IPS-20b (cell line): ENCODE data around the gene AP1G2.
"Not testable (repeated sequence)": the region's sequence is repeated elsewhere in the genome, so short reads cannot be mapped to it uniquely, and the experiment has no call there.

Experiments used
- H3K27ac ChIP-seq: one replicate; pipeline ENCODE4 v1.5.1; 2013; ENCODE audit warnings: low read length
- H3K27me3 ChIP-seq: 2 replicates; pipeline ENCODE4 v1.6.1; 2013; ENCODE audit warnings: mild to moderate bottlenecking, low read length, inconsistent platforms; ENCODE audit not compliant: insufficient read depth
- H3K36me3 ChIP-seq: 2 replicates; pipeline ENCODE4 v1.6.1; 2013; ENCODE audit warnings: low read depth, mild to moderate bottlenecking, inconsistent platforms, low read length, moderate library complexity; ENCODE audit not compliant: insufficient read depth
- H3K4me1 ChIP-seq: 2 replicates; pipeline ENCODE4 v1.6.1; 2013; ENCODE audit warnings: mild to moderate bottlenecking, control low read depth, inconsistent platforms, low read length, moderate library complexity; ENCODE audit not compliant: insufficient read depth
- H3K4me3 ChIP-seq: 2 replicates; pipeline ENCODE4 v1.5.1; 2013; ENCODE audit warnings: mild to moderate bottlenecking, low read length, inconsistent platforms
- H3K9ac ChIP-seq: 2 replicates; pipeline ENCODE4 v1.6.1; 2013; ENCODE audit warnings: low read depth, mild to moderate bottlenecking, inconsistent platforms, low read length, moderate library complexity
- H3K9me3 ChIP-seq: 2 replicates; pipeline ENCODE4 v1.6.1; 2013; ENCODE audit warnings: mild to moderate bottlenecking, low read depth, low read length, inconsistent platforms; ENCODE audit not compliant: insufficient read depth

The AP1G2 gene

GRCh38 chr14:23608454-23608853, 40.9 kb upstream of the AP1G2 start:
- Histone ChIP-seq H3K36me3 (no peaks in the 10 kb centered on the region), H3K9me3 (no peaks in the 10 kb centered on the region), H3K4me3 (no peak overlapping the region), H3K9ac (no peak overlapping the region), H3K27me3 (no peaks in the 10 kb centered on the region), H3K27ac (no peak overlapping the region), H3K4me1 (no peaks in the 10 kb centered on the region)

DNA sequence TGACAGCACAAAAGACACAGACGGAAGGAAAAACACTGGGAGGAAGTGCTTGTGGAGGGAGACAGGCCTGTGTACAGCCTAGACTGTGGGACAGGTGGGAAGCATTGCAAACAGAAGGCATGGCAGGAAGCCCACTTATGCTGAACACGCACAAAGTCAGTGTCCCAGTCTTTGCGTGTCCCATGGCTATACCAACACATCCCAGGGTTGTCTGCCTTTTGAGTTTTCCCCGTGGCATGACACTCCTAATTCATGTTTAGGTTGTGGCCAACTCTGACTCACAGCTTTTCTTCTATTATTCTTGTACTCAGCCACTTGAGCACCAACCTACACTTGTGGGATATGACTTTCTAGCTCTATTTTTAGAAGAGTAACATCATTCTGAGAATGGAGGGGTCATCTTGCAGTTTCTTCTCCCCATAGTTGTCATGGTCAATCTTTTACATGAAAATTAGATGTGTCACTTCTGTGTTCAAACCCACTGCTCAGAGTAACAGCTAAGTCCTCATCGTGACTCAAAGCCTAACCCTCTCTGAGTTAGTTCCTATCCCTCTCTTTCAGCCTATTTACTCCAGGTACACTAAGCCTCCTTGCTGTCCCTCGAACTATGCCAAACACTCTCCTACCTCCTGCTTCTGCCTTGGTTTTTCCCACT, 38.5 kb upstream of the AP1G2 start:
- H3K4me1 ChIP-seq = no peaks in the 10 kb centered on the region
- H3K27me3 ChIP-seq = no peaks in the 10 kb centered on the region
- H3K4me3 ChIP-seq = no peak overlapping the region
- H3K9ac ChIP-seq = no peak overlapping the region
- H3K27ac ChIP-seq = no peak overlapping the region
- no peaks in the 10 kb centered on the region for H3K9me3 ChIP-seq
- no peaks in the 10 kb centered on the region for H3K36me3 ChIP-seq

DNA sequence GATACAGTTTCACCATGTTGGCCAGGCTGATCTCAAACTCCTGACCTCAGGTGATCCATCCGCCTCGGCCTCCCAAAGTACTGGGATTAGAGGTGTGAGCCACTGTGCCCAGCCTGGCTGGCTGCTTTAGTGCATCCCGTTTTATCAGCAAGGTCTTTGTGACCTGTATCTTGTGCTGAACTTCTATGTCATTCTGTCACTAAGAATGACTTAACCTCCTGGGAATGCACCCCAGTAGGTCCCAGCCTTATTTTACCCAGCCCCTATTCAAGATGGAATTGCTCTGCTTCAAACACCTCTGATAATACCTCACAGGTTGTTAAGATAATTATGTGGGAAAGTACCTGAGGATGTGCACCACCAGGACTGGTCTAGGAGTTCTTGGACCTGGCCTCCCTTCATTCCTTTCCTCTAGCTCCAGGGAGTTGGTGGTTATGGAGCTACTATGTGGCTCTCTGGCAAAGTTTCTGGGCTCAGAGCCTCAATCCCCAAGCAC, 37.1 kb upstream of the AP1G2 start:
- Histone ChIP-seq H3K4me3 (no peak overlapping the region), H3K27ac (no peak overlapping the region), H3K4me1 (no peaks in the 10 kb centered on the region), H3K36me3 (no peaks in the 10 kb centered on the region), H3K9ac (no peak overlapping the region), H3K27me3 (no peaks in the 10 kb centered on the region), H3K9me3 (no peaks in the 10 kb centered on the region)

DNA sequence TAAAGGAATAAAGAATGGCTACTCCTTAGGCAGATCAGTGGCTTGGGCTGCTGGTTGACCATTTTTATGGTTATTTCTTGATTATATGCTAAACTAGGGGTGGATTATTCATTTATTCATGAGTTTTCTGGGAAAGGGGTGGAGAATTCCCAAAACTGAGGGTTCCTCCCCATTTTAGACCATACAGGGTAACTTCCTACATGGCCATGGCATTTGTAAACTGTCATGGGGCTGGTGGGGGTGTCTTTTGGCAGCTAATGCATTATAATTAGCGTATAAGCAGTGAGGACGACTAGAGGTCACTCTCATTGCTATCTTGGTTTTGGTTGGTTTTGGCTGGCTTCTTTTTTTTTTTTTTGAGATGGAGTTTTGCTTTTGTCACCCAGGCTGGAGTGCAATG, 36.6 kb upstream of the AP1G2 start:
- Histone ChIP-seq H3K36me3 (no peaks in the 10 kb centered on the region), H3K27ac (no peak overlapping the region), H3K27me3 (no peaks in the 10 kb centered on the region), H3K4me1 (no peaks in the 10 kb centered on the region), H3K4me3 (no peak overlapping the region), H3K9me3 (no peaks in the 10 kb centered on the region), H3K9ac (no peak overlapping the region)

DNA sequence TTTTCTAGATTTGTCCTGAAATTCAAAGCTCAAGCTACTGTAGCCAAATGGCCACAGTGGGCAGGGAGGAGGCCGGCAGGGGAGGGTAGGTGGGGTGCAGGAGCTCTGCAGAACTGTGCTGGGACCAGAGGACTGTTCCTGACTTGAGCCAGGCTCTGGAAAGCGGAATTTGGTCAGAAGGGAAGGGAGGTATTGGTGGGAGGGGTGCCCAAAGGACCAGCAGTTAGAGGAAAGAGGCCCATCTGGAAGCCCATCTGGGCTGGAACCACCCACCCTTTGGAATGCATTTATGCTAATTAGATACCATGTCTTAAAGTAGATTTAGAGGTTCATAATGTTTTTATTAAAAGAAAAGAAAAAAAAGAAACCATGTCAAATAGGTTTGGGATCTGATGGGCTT, 35.5 kb upstream of the AP1G2 start:
- no peaks in the 10 kb centered on the region for H3K9me3 ChIP-seq
- H3K36me3 ChIP-seq = no peaks in the 10 kb centered on the region
- no peaks in the 10 kb centered on the region for H3K27me3 ChIP-seq
- no peak overlapping the region for H3K9ac ChIP-seq
- H3K27ac ChIP-seq = no peak overlapping the region
- H3K4me3 ChIP-seq = no peak overlapping the region
- no peaks in the 10 kb centered on the region for H3K4me1 ChIP-seq

- Histone ChIP-seq H3K27me3 (no peaks in the 10 kb centered on the region), H3K36me3 (no peaks in the 10 kb centered on the region), H3K9ac (no peak overlapping the region), H3K4me3 (no peak overlapping the region), H3K27ac (no peak overlapping the region), H3K9me3 (no peaks in the 10 kb centered on the region), H3K4me1 (no peaks in the 10 kb centered on the region)
Measured at GRCh38 chr14:23602181-23603095, 34.8 kb upstream of the AP1G2 start.

DNA sequence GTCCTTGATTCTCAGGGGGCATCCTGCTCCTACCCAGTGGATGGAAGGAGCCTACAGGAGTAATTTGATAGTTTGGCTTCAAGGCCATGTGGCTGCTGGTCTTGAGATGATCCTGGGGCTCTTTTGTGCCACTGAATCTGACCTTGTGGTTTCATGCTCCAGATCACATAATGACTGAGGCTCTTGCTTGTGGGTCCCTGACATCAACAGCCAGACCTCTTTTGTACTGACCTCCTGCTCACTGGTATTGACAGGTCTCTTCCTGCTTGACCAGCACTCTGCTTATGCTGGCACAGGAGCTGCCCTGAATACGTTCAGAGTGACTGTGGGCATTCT, 34.2 kb upstream of the AP1G2 start:
- H3K9ac ChIP-seq = no peak overlapping the region
- no peak overlapping the region for H3K4me3 ChIP-seq
- no peaks in the 10 kb centered on the region for H3K4me1 ChIP-seq
- H3K9me3 ChIP-seq = no peaks in the 10 kb centered on the region
- H3K27me3 ChIP-seq = no peaks in the 10 kb centered on the region
- no peaks in the 10 kb centered on the region for H3K36me3 ChIP-seq
- no peak overlapping the region for H3K27ac ChIP-seq

GRCh38 chr14:23601424-23601823, 33.8 kb upstream of the AP1G2 start:
- Histone ChIP-seq H3K36me3 (no peaks in the 10 kb centered on the region), H3K9me3 (no peaks in the 10 kb centered on the region), H3K9ac (no peak overlapping the region), H3K27me3 (no peaks in the 10 kb centered on the region), H3K4me3 (no peak overlapping the region), H3K27ac (no peak overlapping the region), H3K4me1 (no peaks in the 10 kb centered on the region)

GRCh38 chr14:23600806-23601205, 33.2 kb upstream of the AP1G2 start:
- Histone ChIP-seq H3K27ac (no peak overlapping the region), H3K9me3 (no peaks in the 10 kb centered on the region), H3K4me3 (no peak overlapping the region), H3K36me3 (no peaks in the 10 kb centered on the region), H3K9ac (no peak overlapping the region), H3K4me1 (no peaks in the 10 kb centered on the region), H3K27me3 (no peaks in the 10 kb centered on the region)

DNA sequence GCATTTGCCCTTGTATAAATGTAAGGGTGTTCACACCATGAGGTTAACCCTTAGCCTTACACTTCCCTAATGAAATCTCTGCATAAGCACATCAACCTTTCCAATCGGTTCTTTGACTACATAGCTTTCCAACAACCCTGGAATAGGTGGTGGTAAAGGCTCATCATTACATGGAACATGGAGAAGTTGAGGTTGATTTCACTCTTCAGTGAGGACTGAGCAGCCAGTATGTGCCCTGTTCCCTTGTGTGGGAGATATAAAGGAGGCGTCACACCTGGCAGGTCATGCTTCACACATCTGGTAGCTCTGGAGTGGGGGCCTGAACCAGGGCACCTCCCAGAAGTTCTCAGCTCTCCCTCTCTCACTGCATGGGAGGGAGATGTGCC, 32.7 kb upstream of the AP1G2 start:
- Histone ChIP-seq H3K27me3 (no peaks in the 10 kb centered on the region), H3K36me3 (no peaks in the 10 kb centered on the region), H3K4me3 (no peak overlapping the region), H3K4me1 (no peaks in the 10 kb centered on the region), H3K27ac (no peak overlapping the region), H3K9ac (no peak overlapping the region), H3K9me3 (no peaks in the 10 kb centered on the region)

- H3K27ac ChIP-seq, H3K4me3 ChIP-seq, H3K36me3 ChIP-seq, H3K9ac ChIP-seq, H3K9me3 ChIP-seq, H3K4me1 ChIP-seq, H3K27me3 ChIP-seq: not testable (repeated sequence)
Measured at GRCh38 chr14:23594191-23594590, 26.6 kb upstream of the AP1G2 start.

DNA sequence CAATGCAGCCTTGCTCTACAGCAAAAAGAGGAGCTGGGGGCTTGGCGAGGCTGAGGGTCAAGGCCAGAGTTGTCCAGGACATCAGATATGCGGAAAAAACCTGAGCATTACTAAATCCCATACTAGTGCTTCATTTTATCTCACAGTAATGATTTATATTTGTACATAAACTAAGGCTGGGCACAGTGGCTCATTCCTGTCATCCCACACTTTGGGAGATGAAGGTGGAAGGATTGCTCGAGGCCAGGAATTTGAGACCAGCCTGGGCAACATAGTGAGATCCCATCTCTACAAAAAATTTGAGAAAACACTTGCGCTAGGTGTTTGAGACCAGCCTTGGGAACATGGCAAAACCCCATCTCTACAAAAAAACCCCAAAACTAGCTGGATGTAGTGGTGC, 22.6 kb upstream of the AP1G2 start:
- no peak overlapping the region for H3K9ac ChIP-seq
- no peaks in the 10 kb centered on the region for H3K36me3 ChIP-seq

More for the DNA sequence above, 22.6 kb upstream of the AP1G2 start:
- H3K4me3 ChIP-seq = no peak overlapping the region
- no peak overlapping the region for H3K27ac ChIP-seq
- 0 out of 2 replicates have a peak, but pooled peaks cover 4% of the 10 kb centered on the region for H3K4me1 ChIP-seq
- H3K27me3 ChIP-seq = no peaks in the 10 kb centered on the region
- no peaks in the 10 kb centered on the region for H3K9me3 ChIP-seq
